Sciatic nerve (tissue), 2 donors: ENCODE measurements around the gene PHF21A. TPM values are rescaled to one million over a fixed set of nuclear protein-coding genes. Genes with fewer than 3 reads are reported as not detected.
"Not testable (repeated sequence)": the region's sequence is repeated elsewhere in the genome, so short reads cannot be mapped to it uniquely, and the experiment has no call there.

Experiments used
- ATAC-seq: fragments of 200-7000 bp; cut with Tn5 transposase; one replicate; pipeline ENCODE4 v1.9.1; 2020; ENCODE audit warnings: mild to moderate bottlenecking, moderate library complexity
- DNase-seq: peaks from one replicate; pipeline ENCODE4 v3.0.0-alpha.2; 2020; ENCODE audit warnings: low spot score
- intact Hi-C: fragments of 100-400 bp; cut with DNase I; formaldehyde crosslinking; loops from one replicate; pipeline ENCODE4 v1.14.2; 2022
- total RNA-seq: library from RNA; stranded (reverse); fragmentation: NEBNext Ultra II Directional; extraction: Animal tissue kit (Norgen Biotek cat#: 25700); gene quantifications from one replicate; pipeline ENCODE4 v1.2.1, GENCODE V29; 2021
- donor health status: DM: no; HTN: no; CAD: no.
- donor health status: DM: no; HTN: no; CAD: no.

The PHF21A gene
- total RNA-seq, 1 donor from 2014 or later: 82.2 TPM

DNA sequence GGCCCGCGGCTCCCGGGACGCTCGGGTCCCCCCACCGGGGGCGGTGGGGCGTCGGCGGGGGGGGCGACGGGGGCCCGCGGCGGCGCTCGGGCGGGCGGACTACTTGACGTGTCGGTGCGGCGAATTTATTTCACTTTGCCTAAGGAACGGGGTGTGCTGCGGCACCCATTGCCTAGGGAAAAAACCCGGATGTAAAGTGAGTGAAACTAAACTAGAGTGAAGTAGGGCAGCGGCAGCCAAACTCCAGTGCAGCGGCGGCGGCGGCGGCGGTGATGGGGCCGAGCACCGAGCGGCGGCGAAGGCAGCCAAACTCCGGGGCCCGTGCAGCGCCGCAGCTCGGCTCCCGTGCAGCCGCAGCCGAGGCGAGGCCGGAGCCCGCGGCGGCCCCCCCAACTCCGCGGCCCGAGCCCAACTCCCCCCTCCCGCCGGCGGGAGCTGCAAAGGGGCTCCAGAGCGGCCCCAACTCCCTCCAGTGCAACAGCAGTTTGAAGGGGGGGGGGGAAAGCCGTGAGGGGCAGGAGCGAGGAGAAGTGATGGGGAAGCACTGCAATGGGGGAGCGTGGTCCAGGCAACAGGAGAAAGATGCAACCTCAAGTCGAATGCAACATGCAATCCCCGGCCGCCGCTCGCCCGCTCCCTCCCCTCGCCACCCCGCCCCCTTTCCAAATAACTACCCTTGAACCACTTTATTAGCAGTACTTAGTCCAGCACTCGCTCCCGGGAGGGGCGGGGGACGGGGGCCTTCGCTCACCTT, 647 bp upstream of the PHF21A start:
- intact Hi-C loops: no loop called here
- DNase-seq (peak; percentile 87), ATAC-seq (peak; percentile 2)

DNA sequence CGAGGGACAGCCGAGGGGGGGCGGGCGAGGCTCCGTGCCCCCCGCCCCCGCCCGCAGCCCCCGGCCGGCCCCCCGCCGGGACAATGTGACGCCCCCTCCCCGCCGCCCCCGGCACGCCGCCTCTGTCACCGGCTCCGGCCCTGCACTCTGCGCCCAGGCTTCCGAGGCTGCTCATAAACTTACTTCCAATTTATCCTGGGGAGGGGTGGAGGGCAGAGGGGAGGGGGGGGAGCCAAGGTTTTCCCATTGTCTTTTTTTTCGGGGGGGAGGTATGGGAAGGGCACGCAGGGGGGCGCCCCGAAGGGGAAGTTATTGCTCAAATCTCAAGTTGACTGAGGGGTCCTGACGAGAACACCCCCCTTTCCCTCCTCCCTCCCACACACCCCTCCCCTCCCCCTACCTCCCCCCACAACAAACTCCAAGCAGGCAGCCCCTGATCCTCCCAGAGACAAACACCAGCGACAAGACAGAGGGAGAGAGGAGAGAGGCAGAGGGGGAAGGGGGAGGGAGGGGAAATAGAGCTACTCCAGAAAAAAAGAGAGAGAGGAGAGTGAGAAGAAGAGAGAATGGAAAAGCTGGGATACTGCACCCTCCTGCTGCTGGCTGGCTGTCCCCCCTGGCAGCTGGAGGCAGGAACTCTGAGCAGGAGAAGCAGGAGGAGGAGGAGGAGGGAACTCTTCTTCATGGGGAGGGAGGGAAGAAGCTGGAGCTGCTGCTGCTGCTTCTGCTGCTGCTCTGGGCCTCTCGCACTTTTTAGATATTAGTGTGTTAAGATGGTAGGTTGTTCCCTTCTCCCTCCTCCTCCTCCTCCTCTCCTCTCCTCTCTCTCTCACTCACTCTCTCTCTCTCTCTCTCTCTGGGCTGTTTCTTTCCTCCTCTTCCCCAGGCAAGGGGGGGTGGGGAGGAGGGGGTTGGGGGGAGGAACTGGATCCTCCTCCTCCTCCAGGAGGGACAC, 631 bp downstream of the PHF21A start:
- intact Hi-C loops: no loop called here
- DNase-seq: peak; percentile 68

DNA sequence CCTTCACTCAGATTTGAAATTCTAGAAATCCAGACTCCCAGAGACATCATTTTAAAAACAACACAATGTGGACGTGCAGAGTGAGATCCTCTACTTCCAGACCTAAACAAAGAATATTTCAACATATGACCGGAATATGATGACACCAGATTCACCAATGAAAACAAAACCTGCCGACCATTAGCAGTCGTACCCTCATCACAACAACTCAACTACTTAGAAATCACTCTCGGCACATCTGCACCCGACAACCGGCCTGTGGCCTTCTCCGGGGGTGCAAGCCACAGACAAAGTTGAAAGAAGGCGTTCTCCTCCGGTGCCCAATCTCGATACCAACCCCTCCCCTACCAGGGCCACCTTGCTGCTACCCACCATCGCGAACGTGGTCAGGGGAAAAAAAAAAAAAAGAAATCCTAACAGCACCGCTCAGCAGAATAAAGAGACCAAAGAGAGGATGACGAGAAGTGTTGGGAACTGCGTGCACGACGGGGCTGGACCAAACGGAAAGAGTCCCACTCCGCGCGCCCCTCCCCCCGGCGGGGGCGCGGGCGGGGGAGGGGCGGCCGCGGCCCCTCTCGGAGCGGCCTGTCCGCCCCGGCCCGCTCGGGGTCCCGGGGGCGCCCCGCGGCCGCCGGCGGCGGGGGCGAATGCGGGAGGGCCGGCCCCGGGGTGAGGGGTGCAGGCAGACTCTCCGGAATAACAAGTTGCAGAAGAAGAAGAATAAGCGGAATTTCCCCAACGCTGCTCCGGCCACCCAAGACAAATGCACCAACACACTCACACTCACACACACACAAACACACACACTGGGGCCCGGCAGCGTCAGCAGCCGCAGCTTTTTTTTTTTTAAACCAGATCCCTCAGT, 1.7 kb downstream of the PHF21A start:
- peak; percentile 74 for DNase-seq
- intact Hi-C loops: no loop called here

More for the DNA sequence above, 631 bp downstream of the PHF21A start:
- peak; percentile 90 for ATAC-seq

DNA sequence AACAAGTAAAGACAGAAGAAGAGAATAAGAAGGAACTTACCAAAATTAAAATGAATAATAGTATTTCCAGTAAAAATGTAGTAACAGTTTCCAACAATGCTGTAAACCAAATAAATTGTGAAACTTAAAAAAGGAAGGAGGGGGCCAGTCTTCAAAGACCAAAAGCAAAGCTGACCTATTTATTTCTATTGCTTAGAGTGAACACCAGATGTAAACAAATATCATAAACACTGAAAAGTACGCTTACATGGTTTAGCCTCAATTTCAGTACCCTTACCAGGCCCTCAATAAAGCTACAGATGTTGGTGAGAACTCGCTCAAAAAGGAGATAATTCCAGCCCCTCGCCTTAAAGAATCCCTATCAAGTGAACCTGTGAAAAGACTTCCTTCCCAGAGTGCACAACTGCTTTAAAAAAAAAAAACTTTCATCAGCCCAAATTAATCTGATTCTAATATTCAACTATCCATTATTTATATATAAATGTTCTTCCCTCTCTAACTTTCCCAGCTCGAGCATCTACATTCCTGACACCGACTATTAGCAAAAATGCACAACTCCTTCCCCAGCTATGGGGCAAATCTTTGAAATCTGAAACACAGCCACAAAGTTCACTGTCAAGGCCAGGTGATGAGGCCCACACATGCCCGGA, 2.4 kb downstream of the PHF21A start:
- no peak for DNase-seq
- no peak for ATAC-seq
- intact Hi-C loops: no loop called here

More for the DNA sequence above, 1.7 kb downstream of the PHF21A start:
- peak; percentile 50 for ATAC-seq

DNA sequence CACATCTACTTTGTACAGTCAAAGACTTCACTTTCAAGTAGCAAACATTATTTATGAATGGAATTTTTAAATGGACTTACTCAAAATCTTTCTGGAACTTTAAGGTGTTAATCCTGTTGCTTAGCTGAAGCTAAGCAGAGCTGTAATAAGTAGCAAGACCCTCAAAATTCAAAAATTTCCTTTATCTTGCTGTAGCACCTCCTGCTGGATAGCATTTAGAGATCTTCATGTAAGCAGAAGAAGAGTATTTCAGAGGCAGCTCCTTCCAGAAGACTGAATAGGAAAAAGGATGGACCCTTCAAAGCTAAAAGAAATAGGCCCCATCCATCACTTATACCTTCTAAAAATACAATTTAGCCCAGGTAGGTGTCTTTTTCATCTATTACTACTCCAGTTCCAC, 3.4 kb downstream of the PHF21A start:
- ATAC-seq (no peak), DNase-seq (no peak)
- intact Hi-C loops: no loop called here

DNA sequence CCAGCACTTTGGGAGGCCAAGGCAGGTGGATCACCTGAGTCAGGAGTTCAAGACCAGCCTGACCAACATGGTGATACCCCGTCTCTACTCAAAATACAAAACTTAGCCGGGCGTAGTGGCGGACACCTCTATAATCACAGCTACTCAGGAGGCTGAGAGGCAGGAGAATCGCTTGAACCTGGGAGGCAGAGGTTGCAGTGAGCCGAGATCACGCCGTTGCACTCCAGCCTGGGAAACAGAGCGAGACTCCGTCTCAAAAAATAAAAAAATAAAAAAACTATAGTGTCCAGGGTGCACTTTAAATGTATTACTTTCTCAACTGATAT, 4.6 kb downstream of the PHF21A start:
- DNase-seq, ATAC-seq, intact Hi-C loops: not testable (repeated sequence)

DNA sequence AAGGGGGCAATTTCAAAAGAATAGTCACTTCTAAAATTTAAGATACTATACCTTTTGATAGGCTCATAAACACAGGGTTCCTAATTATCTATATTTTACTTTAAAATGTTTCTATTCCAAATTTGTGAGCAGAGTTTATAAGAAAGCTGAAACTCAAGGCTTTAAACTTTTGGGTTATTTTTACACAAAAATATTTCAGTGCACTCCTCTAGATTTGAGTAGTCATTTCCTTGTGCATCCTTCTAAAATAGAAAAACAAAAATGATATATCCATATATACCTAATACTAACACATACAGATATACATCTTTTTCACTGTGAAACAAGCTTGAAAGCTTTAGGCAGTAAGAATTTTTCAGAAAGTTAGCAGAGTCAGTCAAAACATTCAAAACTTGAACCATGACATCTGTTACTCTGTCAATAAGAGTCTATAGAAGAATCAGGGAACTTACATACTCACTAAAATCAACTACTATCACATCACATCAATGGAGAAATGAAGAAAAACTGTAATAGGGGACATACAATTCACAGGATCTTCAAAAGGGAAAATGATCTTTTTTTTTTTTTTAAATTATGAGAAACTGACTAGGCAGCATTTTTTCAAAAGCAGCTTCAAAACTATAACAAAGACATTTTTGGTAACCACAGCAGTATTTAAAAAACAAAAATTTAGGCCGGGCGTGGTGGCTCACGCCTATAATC, 5.1 kb downstream of the PHF21A start:
- no peak for DNase-seq
- no peak for ATAC-seq
- intact Hi-C loops: no loop called here

DNA sequence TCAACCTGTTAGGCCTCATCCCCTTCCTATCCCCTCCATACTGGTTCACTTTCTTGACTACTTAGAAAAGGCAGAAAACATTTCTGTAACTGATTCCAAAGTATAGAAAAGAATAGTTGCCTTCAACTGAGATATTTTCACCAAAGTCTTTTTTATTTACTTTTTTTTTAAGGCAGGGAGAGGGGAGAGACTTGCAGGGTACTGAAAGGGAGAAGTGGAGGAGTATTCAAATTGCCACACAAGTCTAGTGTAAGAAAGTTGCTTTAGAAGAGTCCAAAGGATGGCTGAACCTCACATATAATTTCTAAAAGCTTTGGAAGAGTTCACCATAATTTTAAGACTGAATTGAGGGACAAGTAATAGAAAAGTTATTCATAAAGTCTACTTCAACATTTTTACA, 6.3 kb downstream of the PHF21A start:
- no peak for DNase-seq
- ATAC-seq: no peak
- intact Hi-C loops: no loop called here

DNA sequence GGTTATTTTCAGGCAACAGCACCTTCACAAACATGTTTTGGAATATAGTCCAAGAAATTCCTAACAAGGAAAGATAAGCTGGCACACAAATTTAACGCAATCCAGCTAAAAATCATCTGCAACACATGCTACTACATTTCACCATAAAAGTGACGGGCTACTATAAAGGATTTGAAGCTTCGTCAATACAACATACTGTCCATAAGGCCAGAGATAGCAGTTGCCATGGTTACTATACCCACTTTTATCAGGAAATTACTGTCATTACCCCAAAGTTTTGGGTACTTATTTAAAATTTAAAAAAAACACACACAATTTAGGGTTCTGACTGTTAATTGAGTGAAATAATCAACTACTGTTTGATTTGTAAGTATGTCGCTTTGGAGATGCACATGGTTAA, 6.9 kb downstream of the PHF21A start:
- ATAC-seq (no peak), DNase-seq (no peak)
- intact Hi-C loops: no loop called here

DNA sequence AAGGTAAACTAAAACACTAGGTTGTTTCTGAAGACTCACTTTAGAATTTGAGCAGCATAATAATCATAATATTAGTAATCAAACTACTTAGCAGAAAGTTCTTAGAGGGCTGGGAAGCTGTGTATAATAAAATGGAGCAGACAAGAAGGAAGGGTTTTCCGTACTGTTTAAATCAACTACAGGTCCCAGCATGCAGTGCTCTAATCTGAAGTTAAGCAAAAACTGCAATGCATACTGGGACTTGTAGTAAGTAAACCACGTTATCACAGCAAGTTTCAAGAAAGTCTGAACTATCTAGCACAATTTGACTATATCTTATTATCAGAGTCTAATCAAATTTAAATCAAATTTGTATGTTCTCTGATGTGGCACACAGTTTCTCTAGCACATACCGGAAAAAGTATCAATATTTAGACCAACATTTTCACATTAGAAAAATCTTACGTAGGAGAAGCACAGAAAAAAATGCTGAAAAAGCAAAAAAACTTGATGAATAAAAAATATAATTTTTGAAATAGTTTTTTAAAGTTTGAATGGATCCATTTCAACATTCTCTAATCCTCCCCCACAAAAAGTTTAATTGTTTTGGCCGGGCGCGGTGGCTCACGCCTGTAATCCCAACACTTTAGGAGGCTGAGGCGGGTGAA, 8.2 kb downstream of the PHF21A start:
- DNase-seq: no peak
- ATAC-seq: peak; percentile 93
- intact Hi-C loops: no loop called here

DNA sequence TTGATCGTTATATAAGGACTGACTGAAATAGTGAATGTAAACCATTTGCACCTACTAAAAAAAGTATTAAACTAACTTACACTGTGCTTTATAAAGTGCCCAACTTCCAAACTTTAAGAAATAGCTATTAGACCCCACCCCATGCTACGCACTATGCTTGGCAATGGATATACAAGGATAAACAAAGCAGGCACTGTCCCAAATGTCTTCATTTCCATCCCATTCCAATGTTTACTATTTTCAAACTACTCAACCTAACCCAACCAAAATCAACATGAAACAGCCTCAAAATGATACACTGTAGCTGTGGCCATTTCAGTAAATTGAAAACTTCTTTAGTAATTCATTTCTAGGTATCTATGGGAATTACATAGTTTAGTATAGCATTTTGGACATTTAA, 12.5 kb downstream of the PHF21A start:
- DNase-seq (no peak), ATAC-seq (no peak)
- intact Hi-C loops: no loop called here

DNA sequence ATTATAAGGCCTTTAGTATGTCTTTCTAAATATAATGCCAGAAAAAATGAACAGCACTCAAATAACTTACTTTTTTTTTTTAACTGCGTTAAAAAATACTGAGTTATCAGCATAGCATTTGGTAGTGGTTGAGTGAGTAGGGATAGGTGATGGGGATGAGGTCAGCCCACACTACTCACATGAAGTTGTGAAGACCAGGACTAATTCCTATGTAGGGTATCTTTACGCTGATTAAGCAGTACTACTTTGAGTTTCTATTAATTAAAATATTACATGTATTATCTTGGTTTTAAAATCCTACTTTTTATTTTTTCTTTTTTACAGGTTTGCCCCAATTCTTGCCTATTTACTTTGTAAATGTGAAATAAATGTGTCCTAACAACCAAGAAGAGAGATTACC, 13.5 kb downstream of the PHF21A start:
- ATAC-seq (no peak), DNase-seq (no peak)
- intact Hi-C loops: no loop called here

DNA sequence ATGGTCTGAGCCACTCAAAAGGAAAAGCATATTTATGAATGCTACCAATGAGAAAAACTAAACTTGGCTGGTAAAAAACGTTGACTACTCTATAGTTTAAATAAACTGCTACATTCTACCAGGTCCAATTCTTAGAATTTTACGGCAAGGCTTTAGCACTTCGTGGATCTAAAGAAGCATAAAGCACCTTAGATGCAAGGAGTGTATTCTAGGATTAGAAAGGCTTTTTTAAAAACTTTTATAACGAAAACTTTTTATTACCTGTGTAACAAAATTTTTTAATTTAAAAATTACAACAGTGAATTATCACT, 13.9 kb downstream of the PHF21A start:
- ATAC-seq: no peak
- intact Hi-C loops: no loop called here

DNA sequence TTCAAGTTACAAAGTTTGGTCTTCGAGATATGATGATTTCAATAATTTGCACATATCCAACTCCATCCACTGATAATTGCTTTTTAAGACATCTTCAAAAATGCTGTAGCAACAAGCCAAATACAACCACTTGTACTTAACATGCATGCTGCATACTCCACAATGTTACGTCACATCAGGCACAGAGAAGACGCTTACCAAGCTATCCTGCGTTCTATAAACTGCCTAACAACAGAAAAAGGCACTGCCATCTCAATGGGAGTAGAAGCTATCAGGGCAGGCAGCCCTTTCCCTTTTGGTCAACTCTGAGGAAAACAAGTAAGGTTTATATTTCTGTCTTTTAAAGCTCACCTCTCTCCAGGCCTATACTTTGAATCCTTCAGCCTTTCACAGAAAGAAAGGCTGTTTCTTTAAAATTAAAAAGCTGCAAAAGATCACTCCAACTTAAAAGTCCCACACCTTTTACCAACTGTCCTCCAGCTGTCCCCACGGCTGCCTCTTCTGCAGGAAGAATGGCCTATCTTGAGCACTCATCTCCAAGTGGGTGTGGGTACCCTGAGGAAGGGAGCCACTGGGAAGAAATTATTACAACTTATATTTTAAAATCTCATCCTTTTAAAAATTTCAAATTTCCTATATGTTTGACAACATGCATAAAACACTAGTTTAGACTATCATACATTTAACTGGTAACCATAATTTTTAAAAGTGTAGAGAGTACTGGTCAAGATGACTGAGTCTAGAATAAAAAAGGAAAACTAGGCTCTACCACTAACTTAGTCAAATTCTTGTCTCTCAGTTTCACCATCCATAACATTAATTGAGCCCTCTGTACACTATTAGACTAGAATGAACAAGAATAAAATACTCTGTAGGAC, 14.5 kb downstream of the PHF21A start:
- ATAC-seq: peak; percentile 49
- no peak for DNase-seq
- intact Hi-C loops: no loop called here

More for the DNA sequence above, 13.9 kb downstream of the PHF21A start:
- DNase-seq: no peak

DNA sequence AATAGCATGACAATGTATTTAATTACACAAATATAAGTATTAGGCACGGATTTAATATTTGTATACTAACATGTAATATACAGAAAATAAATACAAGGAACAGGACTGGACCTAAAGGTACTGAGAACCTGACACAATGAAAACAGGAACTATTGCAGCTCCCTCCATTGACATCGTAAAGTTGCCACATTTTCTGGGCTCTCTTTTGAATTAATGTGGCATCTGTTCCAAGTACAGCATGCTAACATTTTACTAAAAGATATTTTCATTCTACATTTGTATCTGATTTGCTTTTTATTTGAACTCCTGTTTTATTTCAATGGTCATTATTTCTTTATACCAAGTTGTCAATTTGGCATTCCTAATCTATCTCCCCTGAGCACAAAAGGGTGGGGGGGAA, 15.3 kb downstream of the PHF21A start:
- intact Hi-C loops: no loop called here
- DNase-seq: no peak

DNA sequence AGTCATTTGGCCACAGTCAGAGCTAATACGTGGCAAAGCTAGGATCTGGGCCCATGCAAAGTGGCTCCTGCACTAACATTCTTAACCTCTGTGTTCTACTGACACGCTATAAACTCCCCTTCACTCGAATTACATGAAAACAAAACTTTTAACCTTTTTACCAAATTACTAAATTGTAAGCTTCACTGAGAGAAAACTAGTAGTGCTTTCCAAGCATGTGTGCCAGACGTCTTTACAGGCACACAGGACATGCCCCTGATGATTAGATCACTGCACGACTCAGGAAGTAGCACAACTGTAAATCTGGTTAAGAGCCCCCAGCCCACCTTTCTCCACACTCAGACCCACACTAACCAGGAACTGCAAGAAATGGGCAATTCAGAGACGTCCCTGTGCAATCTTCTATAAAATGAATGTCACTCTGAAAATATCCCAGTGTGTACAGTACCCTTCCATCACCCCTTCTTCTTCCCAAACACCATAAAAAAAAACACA, 16.1 kb downstream of the PHF21A start:
- DNase-seq: no peak
- intact Hi-C loops: no loop called here
- peak; percentile 42 for ATAC-seq

More for the DNA sequence above, 15.3 kb downstream of the PHF21A start:
- ATAC-seq: no peak

DNA sequence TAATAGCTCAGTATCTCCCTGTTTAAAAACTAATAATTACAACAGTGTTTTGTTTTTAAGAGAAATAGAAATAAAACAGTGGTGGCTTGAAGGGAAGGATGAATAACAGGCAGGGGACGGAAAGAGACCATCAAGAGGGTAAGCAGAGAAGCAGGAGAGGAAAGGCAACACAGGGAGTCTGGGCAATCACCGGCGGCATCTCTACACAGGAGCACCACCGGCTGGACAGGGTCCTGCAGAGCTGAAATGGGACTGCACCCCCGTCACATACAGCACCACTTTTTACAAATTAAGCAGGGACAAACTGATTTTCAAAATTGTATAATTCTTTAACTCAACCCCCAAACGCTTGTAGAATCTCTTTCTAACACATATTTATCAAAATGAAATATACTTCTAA, 18.4 kb downstream of the PHF21A start:
- DNase-seq: no peak
- intact Hi-C loops: no loop called here
- no peak for ATAC-seq
